GM21723 (cell line): ENCODE results near the gene ETV7.
"Not testable (repeated sequence)": the region's sequence is repeated elsewhere in the genome, so short reads cannot be mapped to it uniquely, and the experiment has no call there.

Source experiments
- ATAC-seq: cut with Tn5 transposase; IDR thresholded peaks from one replicate; pipeline ENCODE4 v1.9.1; 2021; ENCODE audit warnings: mild to moderate bottlenecking, moderate library complexity; ENCODE audit not compliant: unreplicated experiment

The ETV7 gene

DNA sequence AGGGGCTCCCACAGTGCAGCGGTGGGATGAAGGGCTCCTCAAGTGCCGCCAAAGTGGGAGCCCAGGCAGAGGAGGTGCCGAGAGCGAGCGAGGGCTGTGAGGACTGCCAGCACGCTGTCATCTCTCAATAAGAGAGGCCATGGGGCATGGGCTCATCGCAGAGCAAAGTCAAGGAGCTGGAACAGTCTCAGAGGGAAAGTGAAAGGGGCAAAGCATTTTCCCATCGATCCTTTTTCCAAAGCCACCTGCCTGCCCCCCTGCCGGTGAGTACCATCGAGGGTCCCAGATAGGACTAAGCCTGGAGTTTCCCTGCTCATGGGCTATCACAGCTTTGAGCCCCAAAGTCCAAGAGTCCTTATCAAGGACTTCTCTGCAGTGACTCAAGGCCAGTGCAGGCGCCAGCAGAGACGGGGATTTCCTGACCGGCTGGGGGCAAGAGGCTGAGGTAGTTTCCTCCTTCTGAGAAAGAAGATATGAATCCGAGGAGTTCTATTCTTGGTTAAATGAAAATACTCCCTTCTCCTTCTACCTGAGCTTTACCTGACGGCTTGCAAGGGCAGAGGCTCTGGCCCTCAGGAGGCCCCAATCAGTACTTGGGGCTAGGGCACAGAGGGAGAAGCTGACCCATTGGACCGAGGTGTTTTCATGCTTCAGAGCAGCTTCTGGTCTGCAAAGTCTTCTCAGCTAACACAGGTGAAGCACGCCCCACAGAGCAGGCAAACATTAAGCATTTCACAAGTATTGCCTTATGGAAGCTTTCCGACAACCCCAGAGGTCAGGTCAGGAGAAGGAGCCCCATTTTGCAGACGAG is 22.6 kb downstream of the ETV7 start:
- ATAC-seq = peak; percentile 65

DNA sequence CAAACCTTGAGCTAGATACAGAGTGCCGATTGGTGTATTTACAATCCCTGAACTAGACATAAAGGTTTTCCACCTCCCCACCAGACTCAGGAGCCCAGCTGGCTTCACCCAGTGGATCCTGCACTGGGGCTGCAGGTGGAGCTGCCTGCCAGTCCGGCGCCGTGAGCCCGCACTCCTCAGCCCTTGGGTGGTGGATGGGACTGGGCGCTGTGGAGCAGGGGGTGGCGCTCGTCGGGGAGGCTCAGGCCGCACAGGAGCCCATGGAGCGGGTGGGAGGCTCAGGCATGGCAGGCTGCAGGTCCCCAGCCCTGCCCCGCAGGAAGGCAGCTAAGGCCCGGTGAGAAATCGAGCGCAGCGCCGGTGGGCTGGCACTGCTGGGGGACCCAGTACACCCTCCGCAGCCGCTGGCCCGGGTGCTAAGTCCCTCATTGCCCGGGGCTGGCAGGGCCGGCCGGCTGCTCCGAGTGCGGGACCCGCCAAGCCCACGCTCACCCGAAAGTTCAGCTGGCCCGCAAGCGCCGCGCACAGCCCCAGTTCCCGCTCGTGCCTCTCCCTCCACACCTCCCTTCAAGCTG is 23.3 kb downstream of the ETV7 start:
- not testable (repeated sequence) for ATAC-seq

DNA sequence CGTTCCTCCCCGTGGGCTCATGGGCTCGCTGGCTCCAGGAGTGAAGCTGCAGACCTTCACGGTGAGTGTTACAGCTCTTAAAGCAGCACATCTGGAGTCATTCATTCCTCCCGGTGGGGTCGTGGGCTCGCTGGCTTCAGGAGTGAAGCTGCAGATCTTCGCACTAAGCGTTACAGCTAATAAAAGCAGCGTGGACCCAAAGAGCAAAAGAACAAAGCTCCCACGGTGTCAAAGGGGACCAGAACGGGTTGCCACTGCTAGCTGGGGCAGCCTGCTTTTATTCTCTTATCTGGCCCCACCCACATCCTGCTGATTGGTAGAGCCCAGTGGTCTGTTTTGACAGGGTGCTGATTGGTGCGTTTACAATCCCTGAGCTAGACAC is 24.1 kb downstream of the ETV7 start:
- ATAC-seq = not testable (repeated sequence)

DNA sequence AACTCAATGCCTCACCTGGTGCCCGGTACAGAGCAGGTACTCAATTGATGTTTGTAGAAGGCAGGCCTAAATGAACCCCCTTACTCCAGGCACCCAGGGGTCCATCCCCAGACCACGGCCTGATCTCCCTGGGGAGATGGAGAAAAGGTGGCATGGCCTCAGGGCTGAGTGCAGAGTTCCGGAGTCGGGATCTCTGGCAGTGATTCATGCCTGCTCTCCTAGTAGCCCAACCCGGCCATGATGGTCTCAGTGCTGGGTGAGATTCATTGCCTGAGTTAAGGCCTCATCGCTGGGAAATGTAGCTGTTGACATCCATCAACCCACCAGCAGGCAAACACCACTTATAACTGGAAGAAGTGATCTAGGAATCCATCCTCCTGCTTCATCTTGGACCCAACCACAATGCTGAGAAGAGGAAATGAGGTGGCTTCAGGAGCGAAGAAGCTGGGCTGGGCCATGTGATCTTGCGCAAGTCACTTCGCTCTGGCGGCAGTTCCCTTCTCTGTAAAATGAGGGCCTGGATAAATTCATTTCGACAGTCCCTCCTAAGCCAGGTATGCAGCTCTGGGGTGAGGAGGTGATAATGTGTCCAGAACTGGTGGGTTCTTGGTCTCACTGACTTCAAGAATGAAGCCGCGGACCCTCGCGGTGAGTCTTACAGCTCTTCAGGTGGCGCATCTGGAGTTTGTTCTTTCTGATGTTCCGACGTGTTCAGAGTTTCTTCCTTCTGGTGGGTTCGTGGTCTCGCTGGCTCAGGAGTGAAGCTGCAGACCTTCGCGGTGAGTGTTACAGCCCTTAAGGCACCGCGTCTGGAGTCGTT is 24.7 kb downstream of the ETV7 start:
- ATAC-seq = no peak

DNA sequence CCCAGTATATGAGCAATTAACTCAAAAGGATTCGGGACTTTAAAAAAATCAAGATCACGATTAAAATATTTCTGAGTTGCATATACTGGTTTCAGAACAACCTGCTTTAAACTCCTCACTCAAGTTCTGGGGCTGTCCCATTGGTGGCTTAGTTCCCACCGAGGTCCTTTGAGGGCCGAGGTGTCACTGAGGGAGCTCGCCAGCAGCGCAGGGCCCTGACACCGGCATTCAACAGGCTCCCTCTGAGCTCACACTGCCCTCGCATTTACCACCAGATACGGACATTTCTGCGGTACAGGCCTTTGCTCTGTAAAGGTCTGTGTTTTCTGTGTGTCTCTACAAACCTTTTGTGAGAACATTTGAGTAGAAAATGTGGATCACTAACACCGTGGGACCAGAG is 26.4 kb downstream of the ETV7 start:
- ATAC-seq = no peak

DNA sequence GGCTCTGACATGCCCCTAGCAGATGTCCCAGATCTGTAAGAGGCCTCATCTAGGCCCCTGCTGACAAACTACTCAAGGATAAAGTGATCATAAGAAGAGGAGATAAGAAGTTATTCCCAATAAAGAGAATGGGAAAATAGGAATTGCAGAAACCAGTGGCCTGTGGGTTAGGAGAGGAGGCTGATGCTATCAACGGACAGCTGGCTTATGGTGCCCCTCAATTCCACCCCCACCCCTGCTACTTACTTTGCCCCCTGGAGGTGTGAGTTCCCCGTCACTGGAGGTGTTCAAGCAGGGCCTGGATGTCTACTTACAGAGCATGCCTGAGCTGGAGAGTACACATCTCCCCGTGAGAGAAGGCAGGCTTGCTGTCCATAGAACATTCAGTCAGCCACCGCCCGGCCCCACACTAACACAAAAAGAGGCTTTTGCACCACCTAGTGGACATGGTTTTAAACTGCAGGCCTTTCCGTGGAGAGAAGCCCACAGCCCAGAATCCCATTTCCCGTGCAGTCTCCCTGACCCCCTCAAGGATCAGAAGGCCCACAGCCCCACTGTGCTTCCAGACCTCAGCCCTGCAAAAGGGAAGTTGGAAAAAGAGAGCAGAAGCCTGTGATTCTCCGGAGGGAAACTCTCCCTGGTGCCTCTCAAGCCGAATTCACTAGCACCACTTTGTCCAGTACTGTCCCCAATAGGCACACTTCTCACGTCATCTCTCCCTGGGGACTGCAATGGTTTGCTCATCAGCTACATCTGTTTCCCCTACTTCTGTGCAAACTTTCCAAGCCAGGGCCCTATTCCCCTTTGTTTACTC is 27.0 kb downstream of the ETV7 start:
- no peak for ATAC-seq

DNA sequence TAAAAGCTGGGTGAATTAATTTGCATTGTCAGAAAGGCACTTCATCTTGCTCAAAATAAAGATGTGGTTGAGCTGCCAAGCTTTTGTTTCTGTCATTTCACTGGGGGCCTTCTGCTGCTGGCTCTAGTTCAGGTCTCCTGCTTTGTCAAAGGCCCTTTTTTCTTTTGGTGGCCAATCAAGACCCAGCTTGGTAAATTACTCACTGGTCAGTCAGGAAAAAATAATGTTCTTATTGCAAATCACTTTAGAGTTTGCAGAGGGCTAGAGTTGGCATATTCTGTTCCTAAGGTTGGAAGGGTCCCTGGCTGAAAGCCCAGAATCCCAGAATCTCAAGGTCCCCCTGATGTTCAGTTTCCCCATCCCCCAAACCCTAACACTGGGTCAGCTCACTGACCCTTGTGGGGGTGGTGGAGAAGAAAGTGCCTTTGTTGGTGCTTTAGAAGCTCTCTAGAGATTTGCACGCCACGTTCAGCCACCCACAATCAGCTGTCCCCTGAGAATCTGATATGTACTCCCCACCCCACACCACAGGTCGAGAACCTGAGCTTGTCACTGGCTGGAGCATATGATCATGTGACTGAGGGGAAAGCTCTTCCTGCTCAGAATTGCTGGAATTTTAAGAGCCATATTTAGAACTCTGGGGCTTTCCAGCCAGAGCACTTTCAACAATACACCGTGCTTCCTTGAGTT is 29.1 kb downstream of the ETV7 start:
- no peak for ATAC-seq

DNA sequence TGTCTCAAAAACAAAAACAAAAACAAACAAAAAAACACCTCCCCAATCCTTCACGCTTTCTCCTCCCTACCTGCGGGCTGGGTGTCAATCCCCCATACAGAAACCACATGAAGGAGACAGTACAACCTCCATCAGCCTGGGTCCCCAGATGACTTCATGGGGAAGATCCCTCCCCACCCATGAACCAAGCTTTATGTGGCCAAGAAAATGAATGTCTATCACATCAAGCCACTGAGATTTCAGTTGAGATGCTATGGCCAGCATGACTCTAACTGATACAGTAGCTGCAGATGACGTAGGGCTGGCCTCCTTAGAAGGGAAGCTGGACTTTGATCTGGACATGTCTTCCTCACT is 29.6 kb downstream of the ETV7 start:
- ATAC-seq = no peak

DNA sequence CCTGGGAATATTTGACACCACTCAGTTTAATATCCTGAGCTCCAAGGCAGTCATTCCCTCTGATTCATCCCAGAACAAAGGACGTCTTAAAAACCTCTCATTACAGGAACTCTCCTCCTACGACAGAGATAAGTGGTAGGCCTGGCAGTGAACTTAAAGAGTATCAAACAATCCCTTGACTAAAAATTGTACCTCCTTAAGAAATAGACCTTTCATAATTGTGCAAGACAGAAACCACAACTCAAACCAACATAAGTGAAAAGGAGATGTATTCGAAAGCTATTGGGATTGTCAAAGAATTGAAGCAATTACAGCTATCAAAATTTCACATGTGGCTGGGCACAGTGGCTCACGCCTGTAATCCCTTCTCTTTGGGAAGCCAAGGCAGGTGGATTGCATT is 31.6 kb downstream of the ETV7 start:
- no peak for ATAC-seq

DNA sequence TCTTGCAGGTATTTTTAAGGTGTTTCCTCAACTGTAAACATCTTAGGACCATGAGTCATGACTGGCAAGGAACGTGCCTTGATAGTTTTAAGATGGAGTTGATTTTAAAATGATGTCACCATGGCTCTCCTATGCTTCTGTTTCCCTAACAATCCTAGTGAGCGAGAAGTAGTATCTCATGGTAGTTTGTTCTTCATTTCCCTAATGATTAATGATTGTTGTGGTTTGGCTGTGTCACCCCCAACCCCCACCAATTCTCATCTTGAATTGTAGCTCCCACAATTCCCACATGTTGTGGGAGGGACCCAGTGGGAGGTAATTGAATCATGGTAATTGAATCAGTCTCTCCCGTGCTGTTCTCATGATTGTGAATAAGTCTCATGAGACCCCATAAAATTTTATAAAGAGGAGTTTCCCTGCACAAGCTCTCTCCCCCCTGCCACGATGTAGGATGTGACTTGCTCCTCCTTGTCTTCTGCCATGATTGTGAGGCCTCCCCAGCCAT is 34.0 kb downstream of the ETV7 start:
- no peak for ATAC-seq

DNA sequence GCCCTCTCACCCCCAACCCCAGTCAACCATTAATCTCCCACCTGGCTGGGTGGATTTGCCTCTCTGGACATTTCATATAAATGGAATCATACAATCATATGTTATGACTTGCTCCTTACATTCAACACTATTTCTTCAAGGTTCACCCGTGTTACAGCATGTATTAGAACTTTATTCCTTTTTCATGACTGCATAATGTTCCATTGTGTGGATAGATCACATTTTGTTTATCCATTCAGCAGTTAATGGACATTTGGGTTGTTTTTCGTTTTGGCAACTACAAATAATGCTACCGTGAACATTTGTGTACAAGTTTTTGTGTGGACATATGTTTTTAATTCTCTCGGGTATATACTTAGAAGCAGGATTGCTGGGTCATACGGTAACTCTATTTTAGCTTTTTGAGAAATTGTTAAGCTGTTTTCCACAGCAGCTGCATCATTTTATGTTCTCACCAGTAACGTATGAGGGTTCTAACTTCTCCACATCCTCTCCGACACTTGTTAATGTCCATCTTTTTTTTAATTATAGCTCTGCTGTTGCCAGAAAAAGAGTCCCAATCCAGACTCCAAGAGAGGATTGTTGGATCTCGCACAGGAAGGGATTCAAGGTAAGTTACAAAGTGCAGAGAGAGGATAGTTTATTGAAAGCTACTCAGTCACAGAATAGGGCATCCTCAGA is 34.9 kb downstream of the ETV7 start:
- ATAC-seq = no peak

DNA sequence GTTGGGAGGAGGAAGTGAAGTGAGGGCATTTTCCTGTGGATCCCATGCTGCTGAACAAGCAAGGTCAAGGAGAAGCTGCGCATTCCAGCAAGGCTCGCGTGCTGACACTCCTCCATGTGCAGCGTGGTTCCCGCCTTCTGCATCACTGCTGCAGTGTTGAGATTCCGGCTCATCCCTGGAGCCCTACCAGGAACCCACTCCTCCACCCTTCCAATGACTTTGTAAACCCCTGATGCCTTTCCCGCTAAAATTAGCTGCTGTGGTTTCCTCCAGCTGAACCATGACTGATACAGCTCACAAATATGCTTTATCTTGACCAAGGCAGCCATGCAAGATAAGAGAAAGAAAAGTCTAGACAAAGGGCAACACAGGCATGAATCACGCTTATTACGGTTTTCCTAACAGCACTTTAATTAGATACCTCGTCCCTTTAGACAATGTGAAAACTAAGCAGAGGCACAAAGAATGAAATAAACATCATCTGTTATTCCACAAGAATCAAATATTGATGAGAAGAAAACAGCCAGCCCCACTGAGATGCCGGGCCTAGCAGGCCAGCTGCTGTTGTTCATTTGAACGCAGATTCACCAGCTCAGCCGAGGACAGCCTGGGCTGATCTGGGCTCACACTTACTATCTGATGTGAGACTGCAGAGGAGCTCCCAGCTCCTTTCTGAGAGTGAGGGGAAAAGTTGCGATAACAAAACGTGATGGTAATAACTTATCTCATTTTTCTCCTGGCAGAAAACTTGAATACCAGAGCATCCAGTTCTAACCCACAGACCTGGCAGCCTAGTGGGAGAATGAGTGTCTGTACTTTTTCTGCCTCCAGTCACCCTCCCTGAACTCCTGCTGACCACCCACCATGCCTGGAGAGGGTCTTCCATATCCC is 36.5 kb downstream of the ETV7 start:
- ATAC-seq = no peak

DNA sequence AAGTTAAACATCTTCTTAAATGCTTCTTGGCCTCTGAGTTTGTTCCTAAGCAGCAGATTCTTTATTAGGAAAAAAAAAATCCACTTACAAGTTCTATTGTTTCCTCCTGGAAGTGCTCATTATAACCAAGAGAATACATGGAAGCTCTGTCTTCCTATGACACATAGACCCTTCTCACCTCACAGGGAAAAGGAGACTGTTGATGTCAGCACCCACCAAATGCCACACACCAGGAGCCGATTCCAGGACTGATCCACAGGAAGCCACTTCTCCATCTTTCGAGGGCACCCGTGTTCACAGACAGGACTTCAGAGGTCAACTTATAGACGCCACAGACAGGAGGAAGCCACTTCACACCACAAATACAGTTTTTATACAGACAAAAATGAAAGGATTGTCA is 37.4 kb downstream of the ETV7 start:
- no peak for ATAC-seq

DNA sequence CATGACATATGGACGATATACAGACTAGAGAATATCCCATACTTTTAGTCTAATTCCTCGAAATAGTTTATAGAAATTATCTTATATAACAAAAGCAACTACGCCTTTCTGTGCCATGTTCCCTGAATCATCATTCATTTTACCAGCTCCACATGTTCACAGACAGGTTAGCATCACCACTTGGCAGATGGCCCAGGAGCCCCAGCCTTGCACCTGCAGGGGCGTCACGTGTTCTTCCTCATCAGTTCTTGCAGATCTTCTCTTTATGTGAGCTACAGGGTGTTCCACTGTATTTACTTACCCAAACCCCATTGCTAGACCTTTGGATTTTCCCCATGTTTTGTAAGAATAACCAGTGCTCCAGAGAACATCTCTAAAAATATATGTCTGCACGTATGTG is 38.2 kb downstream of the ETV7 start:
- ATAC-seq = no peak

DNA sequence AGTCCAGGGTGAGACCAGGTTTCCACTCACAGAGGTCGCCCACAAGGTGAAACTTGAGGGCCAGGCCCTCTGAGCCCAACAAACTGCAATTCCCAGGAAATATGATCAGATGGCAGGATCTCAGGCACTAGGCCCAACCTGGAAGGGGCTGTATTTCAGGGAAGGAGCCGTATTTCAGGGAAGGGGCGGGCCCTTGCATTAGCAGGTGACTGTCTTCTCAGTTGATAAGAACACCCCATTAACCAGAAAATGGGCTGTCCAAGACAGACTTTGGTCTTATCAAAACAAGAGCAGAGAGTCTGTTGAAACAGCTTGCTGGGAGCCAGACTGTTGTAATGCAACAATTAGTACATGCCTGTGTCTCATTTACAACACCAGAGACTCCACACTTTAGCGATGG is 39.8 kb downstream of the ETV7 start:
- ATAC-seq = no peak

DNA sequence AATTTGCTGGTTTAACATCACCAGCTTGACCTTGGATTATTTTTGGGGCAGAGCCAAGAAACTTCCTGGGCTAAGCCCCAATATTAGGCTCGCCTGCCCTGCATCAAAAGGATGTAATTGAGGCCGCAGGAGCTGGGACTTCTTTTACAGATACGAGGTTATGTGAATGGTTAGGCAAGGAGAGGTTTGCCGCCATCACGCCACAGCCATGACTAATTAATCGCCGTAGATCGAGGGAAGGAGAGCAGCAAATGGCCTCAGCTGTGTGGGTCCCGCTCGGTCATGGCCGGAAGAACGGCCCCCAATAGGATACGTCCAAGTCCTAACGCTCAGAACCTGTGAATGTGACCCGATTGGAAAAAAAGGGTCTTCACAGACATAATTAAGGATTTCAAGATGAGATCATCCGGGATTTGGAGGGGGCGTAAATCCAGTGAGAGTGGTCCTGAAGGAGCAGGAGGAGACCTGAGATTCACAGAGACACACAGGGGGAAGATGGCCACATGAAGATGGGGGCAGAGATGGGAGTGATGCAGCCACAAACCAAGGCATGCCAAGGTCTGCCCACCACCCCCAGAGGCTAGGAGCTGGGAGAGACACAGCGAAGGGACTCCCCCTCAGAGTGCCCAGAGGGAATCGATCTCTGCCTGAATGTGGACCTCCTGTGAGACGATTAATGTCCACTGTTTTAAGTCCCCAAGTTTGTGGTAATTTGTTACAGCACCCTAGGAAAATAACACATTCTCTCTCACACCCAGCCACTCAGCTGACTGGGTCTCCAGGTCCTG is 40.8 kb downstream of the ETV7 start:
- ATAC-seq = no peak

DNA sequence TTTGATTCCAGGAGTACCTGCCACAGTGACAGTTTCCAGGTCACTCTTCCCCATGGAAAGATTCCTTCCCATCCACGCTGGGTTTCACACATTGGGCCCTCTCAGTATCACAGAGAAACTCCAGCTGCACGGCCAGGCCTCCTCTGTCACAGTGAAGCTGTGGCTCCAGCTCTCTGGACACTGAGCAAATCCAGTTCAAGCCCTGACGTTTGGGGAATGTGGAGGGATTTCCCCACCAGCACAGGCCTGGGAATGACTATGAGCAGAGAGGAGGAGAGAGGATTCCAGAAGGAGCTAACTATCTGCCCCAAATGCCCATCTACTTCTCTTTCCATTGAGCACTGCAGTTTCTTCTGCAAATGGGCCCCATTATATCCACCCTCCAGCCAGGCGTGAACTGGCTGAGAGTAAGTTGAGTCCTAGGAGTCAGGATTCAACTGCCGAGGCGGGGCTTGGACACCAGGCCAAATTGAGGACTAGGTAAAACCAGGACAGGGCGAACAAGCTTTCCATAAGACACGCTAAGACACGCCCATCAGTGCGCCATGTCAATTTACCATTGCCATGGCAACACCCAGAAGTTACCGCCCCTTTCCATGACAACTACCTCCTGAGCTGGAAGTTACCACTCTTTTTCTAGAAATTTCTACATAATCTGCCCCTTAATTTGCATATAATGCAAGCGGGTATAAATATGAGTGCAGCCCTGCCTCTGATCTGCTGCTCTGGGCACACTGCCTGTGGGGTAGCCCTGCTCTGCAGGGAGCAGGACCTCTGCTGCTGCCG is 41.6 kb downstream of the ETV7 start:
- ATAC-seq = no peak
